ES-I3 (cell line): ENCODE data around the gene MALT1.
"Not testable (repeated sequence)": the region's sequence is repeated elsewhere in the genome, so short reads cannot be mapped to it uniquely, and the experiment has no call there.

ENCODE experiments used
- H3K36me3 ChIP-seq: 2 replicates; pipeline ENCODE4 v1.6.1; 2013; ENCODE audit warnings: mild to moderate bottlenecking, low read length, control low read depth, moderate library complexity; ENCODE audit not compliant: insufficient read depth
- H3K4me1 ChIP-seq: 2 replicates; pipeline ENCODE4 v1.6.1; 2013; ENCODE audit warnings: mild to moderate bottlenecking, control low read depth, low read length; ENCODE audit not compliant: insufficient read depth
- H3K9ac ChIP-seq: 2 replicates; pipeline ENCODE4 v1.6.1; 2013; ENCODE audit warnings: low read depth, mild to moderate bottlenecking, low read length, moderate library complexity
- H3K9me3 ChIP-seq: 2 replicates; pipeline ENCODE4 v1.6.1; 2013; ENCODE audit warnings: mild to moderate bottlenecking, low read length, moderate library complexity; ENCODE audit not compliant: control insufficient read depth, insufficient read depth

The MALT1 gene

GRCh38 chr18:58643557-58643956 is 27.7 kb upstream of the MALT1 start:
- H3K4me1 ChIP-seq, result peaks cover 24% of the 10 kb centered on the region

GRCh38 chr18:58645398-58645797 is 25.9 kb upstream of the MALT1 start:
- Histone ChIP-seq H3K9ac (no peak overlapping the region), H3K4me1 (peaks cover 15% of the 10 kb centered on the region), H3K9me3 (0 out of 2 replicates have a peak, but pooled peaks cover 2% of the 10 kb centered on the region), H3K36me3 (no peaks in the 10 kb centered on the region)

More at GRCh38 chr18:58643557-58643956, 27.7 kb upstream of the MALT1 start:
- H3K36me3 ChIP-seq, H3K9me3 ChIP-seq, H3K9ac ChIP-seq: not testable (repeated sequence)

- H3K9ac ChIP-seq, result no peak overlapping the region
- H3K4me1 ChIP-seq, result peaks cover 5% of the 10 kb centered on the region
- H3K9me3 ChIP-seq, result 0 out of 2 replicates have a peak, but pooled peaks cover 2% of the 10 kb centered on the region
- H3K36me3 ChIP-seq, result no peaks in the 10 kb centered on the region
These were observed 24.9 kb upstream of the MALT1 start for GRCh38 chr18:58646334-58646862.

- no peak overlapping the region for H3K9ac ChIP-seq
These were observed 21.1 kb upstream of the MALT1 start for GRCh38 chr18:58649966-58650816.

GRCh38 chr18:58650830-58651229 is 20.4 kb upstream of the MALT1 start:
- not testable (repeated sequence) for H3K36me3 ChIP-seq, H3K4me1 ChIP-seq, H3K9me3 ChIP-seq, H3K9ac ChIP-seq

More at GRCh38 chr18:58649966-58650816, 21.1 kb upstream of the MALT1 start:
- 0 out of 2 replicates have a peak, but pooled peaks cover 2% of the 10 kb centered on the region for H3K9me3 ChIP-seq
- H3K36me3 ChIP-seq, result no peaks in the 10 kb centered on the region
- no peaks in the 10 kb centered on the region for H3K4me1 ChIP-seq

- not testable (repeated sequence) for H3K4me1 ChIP-seq, H3K36me3 ChIP-seq, H3K9me3 ChIP-seq, H3K9ac ChIP-seq
These were observed 18.0 kb upstream of the MALT1 start for GRCh38 chr18:58653144-58653722.

- H3K9ac ChIP-seq, result no peak overlapping the region
- H3K36me3 ChIP-seq, result no peaks in the 10 kb centered on the region; the same call in 1 of the 2 replicates
- peaks cover 10% of the 10 kb centered on the region; the same call in 1 of the 2 replicates for H3K9me3 ChIP-seq
- H3K4me1 ChIP-seq, result no peaks in the 10 kb centered on the region
These were observed 17.3 kb upstream of the MALT1 start for GRCh38 chr18:58653814-58654509.

GRCh38 chr18:58654896-58655614 is 16.2 kb upstream of the MALT1 start:
- no peaks in the 10 kb centered on the region for H3K4me1 ChIP-seq

GRCh38 chr18:58657081-58657480 is 14.2 kb upstream of the MALT1 start:
- Histone ChIP-seq H3K4me1 (no peaks in the 10 kb centered on the region), H3K9ac (no peak overlapping the region), H3K36me3 (no peaks in the 10 kb centered on the region; the same call in 1 of the 2 replicates), H3K9me3 (peaks cover 10% of the 10 kb centered on the region; the same call in 1 of the 2 replicates)

More at GRCh38 chr18:58654896-58655614, 16.2 kb upstream of the MALT1 start:
- no peaks in the 10 kb centered on the region; the same call in 1 of the 2 replicates for H3K36me3 ChIP-seq
- H3K9me3 ChIP-seq, result peaks cover 10% of the 10 kb centered on the region; the same call in 1 of the 2 replicates
- no peak overlapping the region for H3K9ac ChIP-seq

- peaks cover 10% of the 10 kb centered on the region; the same call in 1 of the 2 replicates for H3K9me3 ChIP-seq
- H3K4me1 ChIP-seq, result no peaks in the 10 kb centered on the region
- H3K36me3 ChIP-seq, result no peaks in the 10 kb centered on the region; the same call in 1 of the 2 replicates
- H3K9ac ChIP-seq, result no peak overlapping the region
These were observed 13.8 kb upstream of the MALT1 start for GRCh38 chr18:58657494-58657893.

GRCh38 chr18:58659691-58660090 is 11.6 kb upstream of the MALT1 start:
- no peaks in the 10 kb centered on the region; the same call in 1 of the 2 replicates for H3K36me3 ChIP-seq
- H3K9ac ChIP-seq, result no peak overlapping the region
- H3K4me1 ChIP-seq, result no peaks in the 10 kb centered on the region
- peaks cover 10% of the 10 kb centered on the region; the same call in 1 of the 2 replicates for H3K9me3 ChIP-seq

- no peaks in the 10 kb centered on the region; the same call in 1 of the 2 replicates for H3K36me3 ChIP-seq
- no peaks in the 10 kb centered on the region for H3K4me1 ChIP-seq
- H3K9ac ChIP-seq, result no peak overlapping the region
- H3K9me3 ChIP-seq, result 0 out of 2 replicates have a peak, but pooled peaks cover 3% of the 10 kb centered on the region
These were observed 10.3 kb upstream of the MALT1 start for GRCh38 chr18:58660915-58661314.

GRCh38 chr18:58661423-58661822 is 9.8 kb upstream of the MALT1 start:
- no peaks in the 10 kb centered on the region for H3K4me1 ChIP-seq
- no peaks in the 10 kb centered on the region; the same call in 1 of the 2 replicates for H3K36me3 ChIP-seq
- H3K9ac ChIP-seq, result no peak overlapping the region
- 0 out of 2 replicates have a peak, but pooled peaks cover 2% of the 10 kb centered on the region for H3K9me3 ChIP-seq
